HG02610 (cell line): Measurements from ENCODE around the gene NR2F1-AS1.

ENCODE experiments used
- ATAC-seq: cut with Tn5 transposase; IDR thresholded peaks from one replicate; pipeline ENCODE4 v1.9.1; 2021; ENCODE audit warnings: mild to moderate bottlenecking, moderate library complexity; ENCODE audit not compliant: unreplicated experiment

The NR2F1-AS1 gene

DNA sequence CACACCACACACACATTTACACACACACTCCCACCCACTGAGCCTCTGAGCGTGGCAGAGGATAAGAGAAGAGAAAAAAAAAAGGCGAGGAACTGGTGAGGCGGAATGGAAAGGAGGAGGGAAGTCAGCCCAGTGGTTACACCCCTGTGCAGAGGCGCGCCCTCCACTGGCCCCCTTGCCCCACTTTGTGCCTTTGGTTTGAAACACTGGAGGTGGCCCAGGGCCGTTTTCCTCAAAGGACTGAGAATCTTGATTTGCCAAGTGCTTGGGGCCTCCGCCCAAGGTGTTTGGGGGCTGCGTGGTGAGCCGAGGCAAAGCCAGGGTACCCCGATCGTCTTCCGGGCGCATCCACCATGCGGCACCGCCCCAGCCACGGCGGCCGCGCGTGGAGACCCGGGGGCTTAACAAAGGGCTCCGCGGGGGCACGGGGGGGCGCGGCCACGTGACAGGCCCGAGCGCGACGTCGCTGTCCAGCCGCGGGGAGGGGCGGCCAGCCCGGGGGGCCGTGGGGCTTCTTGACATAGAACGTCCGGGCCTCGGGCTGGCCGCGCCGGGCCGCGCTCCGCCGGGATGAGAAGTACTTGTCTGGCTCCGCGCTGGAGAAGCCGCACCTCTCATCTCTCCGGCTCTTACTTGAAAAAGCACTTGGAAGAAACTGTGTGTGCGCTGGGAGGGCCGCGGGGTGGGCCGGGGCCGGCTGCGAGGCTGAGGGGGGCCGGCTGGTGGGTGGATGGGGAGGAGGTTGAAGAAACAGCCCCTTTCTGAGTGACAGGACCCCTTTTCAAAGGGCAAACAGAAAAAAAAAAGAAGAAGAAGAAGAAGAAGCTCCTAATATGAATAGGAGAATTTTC is 23.0 kb upstream of the NR2F1-AS1 start:
- no peak for ATAC-seq

- no peak for ATAC-seq
Observed at GRCh38 chr5:93603078-93603792, 22.2 kb upstream of the NR2F1-AS1 start.

GRCh38 chr5:93602241-93603077 is 21.4 kb upstream of the NR2F1-AS1 start:
- no peak for ATAC-seq

DNA sequence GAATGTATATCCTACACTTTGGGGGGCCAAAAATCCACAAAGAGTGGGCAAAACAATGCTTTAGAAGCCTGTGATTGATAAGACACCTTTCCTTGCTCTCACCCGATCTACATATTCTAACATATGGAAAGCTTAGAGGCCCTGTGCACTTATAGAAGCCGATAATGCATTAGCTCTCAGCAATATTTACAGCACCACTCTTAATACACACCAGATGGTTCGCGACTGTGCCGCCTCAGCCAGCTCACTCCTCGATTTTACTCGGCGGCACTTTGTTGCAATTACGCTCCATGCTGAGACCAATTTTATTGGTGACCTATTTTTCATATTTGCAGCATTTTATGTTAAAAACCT is 20.8 kb upstream of the NR2F1-AS1 start:
- no peak for ATAC-seq

DNA sequence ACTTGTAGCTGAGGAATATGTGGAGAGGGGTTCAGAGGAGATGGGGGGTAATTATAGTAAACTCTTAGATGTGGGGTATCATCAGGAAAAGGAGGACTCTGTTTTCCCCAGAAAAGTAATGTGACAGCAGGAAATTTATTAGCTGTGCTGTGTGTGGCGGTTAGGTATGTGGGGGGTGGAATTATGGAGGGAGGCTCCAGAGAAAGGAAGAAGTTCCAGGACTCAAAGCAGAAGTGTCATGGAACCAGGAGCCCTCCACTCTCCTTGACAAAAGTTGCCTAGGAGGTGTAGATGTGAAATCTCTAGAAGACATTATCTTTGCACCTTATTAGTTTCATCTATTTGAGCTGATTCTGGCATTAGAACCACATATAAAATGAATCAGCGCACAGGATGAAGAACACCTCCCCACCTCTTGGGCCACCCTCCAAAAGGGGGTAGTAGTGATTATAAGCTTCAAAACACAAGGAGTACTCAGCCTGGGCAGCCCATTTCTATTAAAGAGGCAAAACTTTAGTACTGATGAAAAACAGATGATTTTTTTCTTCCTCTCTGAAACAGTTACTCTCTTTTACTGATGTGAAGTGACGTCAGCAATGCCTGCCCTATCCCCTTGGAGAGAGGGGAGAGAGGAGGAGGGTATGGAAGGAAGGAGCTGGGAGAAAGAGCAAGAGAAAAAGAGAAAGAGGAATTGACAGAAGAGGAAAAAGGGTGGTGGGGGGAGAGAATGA is 20.2 kb upstream of the NR2F1-AS1 start:
- ATAC-seq: no peak

- ATAC-seq: no peak
Observed at GRCh38 chr5:93600409-93601070, 19.5 kb upstream of the NR2F1-AS1 start.

DNA sequence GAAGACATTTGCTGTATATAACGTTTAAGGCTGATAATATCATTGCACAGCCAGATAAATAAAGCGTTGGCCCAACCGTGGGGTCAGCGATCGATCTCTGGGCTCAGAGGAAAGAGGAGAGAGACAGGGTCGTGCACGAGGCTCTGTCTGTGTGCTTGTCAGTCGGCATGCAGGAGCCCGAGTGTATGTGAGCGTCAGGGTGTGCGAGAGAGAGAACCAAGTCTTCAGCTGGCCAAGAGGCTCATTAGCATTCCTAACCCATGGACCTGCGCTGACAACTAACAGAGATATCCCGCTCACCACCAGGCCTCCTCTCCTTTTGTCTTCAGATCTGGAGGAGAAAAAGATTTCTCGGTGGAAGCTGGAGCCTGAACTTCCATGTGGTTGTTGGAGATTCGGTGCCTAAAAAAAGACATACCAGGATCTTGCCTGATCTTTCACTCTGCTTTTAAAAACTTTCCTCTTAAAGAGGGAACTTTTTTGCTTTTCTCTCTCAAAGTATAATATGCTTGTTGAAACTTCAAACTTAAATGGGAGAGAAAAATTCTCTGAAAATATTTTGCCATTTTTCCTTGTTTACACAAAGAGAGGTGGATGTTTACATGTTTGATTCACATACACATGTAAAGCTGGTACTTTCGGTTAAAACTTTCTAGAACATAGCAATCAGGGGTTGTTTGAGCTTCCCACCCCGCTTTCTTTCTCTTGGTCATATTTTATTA is 18.5 kb upstream of the NR2F1-AS1 start:
- ATAC-seq: no peak

DNA sequence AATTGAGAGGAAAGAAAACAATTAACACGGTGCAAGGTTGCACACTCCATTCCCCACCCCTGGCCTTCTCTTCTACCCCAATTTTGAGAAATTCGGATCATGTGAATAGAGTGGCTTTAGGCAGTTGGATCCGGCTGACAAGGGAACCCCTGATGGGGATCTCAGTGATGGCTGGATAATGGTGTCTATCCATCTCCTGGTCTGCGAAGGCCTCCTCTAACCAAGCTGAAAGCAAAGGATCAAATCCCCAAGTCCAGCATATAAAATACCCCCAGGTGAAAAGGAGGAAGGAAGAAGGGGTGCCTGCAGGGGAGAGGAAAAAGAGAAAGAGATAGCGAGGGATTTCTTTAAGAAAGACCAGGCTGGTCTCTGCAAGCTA is 18.0 kb upstream of the NR2F1-AS1 start:
- ATAC-seq: no peak

- no peak for ATAC-seq
Observed at GRCh38 chr5:93598091-93599000, 17.3 kb upstream of the NR2F1-AS1 start.

- ATAC-seq: no peak
Observed at GRCh38 chr5:93596676-93597490, 15.9 kb upstream of the NR2F1-AS1 start.

DNA sequence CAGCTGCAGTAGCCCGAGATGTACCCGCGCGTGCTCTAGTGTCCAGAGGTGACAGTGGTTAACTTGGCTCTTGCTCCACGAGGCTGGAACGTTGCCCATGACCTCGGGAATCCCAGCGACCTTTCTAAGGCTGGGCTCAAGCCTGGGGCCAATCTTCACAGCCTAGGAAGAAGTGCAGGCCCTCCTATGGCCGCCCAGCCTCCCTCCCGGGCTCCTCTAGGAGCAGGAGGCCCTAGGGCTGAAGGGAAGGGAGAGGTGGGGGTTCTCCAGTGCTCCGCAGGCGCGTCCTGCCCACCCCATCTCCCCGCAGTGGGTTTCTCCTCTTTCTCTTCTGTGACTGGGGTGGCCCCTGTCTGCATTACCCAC is 15.3 kb upstream of the NR2F1-AS1 start:
- no peak for ATAC-seq

DNA sequence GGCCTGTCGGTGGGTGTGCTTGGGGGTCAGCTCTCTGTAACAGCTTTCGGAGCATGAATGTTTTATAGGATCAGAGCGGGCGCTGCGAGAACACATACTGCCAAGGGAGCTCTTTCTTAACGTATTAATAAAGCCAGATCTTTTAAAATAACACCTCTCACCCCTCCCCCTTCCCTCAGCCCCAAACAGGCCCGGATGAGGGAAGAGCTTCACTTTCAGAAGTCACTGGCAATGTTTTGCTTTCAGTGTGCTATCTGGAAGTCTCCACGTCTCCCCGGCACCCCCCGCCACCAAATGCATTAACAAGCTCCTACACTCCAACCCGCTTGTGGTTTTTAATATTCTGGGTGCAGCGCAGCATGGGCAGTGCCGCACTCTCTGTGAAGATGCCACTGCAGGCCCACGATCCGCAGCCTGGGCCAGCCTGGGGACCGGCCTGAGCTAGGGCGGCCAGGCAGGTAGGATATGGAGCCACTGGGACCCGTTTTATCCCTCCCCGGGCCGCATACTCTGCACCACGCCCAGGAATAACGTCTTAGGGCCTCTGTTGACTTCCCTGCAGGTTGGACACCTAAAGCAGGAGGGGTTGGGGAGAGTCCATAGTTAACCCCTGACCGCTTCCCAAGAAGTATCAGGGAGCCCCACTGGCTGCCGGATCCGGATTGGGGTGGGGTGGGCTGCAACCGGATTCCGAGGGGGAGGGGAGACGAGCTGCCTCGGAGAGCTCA is 14.6 kb upstream of the NR2F1-AS1 start:
- no peak for ATAC-seq

DNA sequence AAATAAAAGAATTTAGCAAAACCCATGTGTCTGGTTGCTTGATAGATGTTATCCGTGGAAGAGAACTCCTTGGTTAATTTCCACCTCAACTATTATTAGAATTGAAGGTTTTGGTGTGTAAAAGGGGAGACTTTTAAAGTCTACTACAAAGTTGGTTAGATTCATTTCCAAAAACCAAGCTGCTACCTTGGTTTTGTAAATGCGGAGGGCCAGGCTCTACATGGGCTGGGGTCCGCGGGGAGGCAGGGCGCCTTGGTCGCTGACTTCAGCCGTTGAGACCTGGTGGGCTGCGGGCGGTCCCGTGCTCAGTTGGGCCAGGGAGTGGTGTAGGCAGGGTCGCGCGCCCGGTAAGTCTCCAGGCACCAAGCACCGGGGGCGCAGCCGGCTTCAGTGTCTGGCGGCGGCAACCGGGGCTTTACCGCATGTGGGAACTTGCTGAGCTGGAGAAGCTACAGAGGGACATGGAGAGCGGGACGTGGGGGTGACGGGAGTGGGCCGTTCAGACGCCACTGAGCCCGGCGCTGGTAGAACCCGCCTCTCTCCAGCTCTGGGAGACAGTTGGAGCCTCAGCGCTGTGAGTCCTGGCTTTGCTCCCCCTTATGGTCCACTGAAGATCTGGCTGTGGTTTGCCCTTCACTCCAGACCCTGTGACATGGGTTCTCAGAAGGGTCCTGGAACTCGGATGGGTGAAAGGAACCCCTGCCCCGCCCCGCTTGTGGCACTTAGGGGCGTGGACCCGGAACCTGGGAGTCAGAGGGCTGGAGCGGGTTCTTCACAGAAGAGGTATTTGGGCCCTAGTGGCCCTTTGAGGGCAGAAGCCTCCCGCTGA is 13.8 kb upstream of the NR2F1-AS1 start:
- ATAC-seq: no peak

DNA sequence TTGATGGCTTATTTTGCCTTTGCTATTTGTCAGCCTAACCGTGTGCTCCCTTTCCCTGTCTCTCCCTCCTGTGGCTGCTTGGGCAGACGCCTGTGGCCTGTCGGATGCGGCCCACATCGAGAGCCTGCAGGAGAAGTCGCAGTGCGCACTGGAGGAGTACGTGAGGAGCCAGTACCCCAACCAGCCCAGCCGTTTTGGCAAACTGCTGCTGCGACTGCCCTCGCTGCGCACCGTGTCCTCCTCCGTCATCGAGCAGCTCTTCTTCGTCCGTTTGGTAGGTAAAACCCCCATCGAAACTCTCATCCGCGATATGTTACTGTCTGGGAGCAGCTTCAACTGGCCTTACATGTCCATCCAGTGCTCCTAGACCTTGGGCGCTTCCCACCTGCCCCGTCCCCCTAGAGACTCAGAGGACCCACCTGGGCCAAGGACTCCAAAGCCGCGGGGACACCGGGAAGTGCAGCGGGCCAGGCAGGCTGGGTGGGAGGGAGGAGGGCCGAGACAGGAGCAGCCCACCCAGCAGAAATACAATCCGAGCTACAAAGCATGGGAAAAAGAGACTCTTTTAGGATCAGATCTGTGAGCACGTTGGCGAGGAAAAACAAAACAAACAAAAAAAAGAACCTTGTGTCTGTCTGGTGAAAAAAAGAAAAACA is 12.6 kb upstream of the NR2F1-AS1 start:
- ATAC-seq: no peak

GRCh38 chr5:93592883-93593282 is 11.9 kb upstream of the NR2F1-AS1 start:
- ATAC-seq: no peak
